OCI-LY1 (cell line): Measurements from ENCODE around the gene PROCA1.
"Not testable (repeated sequence)": the region's sequence is repeated elsewhere in the genome, so short reads cannot be mapped to it uniquely, and the experiment has no call there.

Source experiments
- H2AFZ ChIP-seq: fragments of 200-600 bp; sonication (generic), shearing (Covaris generic); 2 replicates; pipeline ENCODE4 v1.6.0; 2014; ENCODE audit warnings: antibody characterized with exemption, mild to moderate bottlenecking, low read length
- H3F3A ChIP-seq: fragments of 200-600 bp; sonication (generic), shearing (Covaris generic); 2 replicates; pipeline ENCODE4 v1.6.0; 2014; ENCODE audit warnings: mild to moderate bottlenecking, antibody characterized with exemption, low read length, moderate library complexity; ENCODE audit not compliant: insufficient read depth
- H3K27ac ChIP-seq: fragments of 200-600 bp; sonication (generic); 2 replicates; pipeline ENCODE4 v1.5.1; 2014; ENCODE audit warnings: low read length, mixed run types, mild to moderate bottlenecking, low read depth; ENCODE audit not compliant: poor library complexity, severe bottlenecking
- H3K27me3 ChIP-seq: fragments of 200-600 bp; sonication (generic); 2 replicates; pipeline ENCODE4 v1.6.0; 2014; ENCODE audit warnings: antibody characterized with exemption, mild to moderate bottlenecking, low read length, moderate library complexity; ENCODE audit not compliant: insufficient read depth
- H3K36me3 ChIP-seq: fragments of 200-600 bp; sonication (generic); 2 replicates; pipeline ENCODE4 v1.6.1; 2014; ENCODE audit warnings: mild to moderate bottlenecking, antibody characterized with exemption, low read length, moderate library complexity, mixed read lengths; ENCODE audit not compliant: insufficient read depth
- H3K4me1 ChIP-seq: fragments of 200-600 bp; sonication (generic); 2 replicates; pipeline ENCODE4 v1.5.1; 2014; ENCODE audit warnings: mild to moderate bottlenecking, low read length, moderate library complexity; ENCODE audit not compliant: insufficient read depth, severe bottlenecking
- H3K4me2 ChIP-seq: fragments of 200-600 bp; sonication (generic), shearing (Covaris generic); 2 replicates; pipeline ENCODE4 v1.6.1; 2014; ENCODE audit warnings: low read length
- H3K4me3 ChIP-seq: fragments of 200-600 bp; sonication (generic); 2 replicates; pipeline ENCODE4 v1.5.1; 2014; ENCODE audit warnings: low read length, low read depth, mild to moderate bottlenecking, mixed read lengths; ENCODE audit not compliant: poor library complexity, severe bottlenecking
- H3K79me2 ChIP-seq: fragments of 200-600 bp; shearing (Covaris generic); 2 replicates; pipeline ENCODE4 v1.6.1; 2016; ENCODE audit warnings: mixed run types, low read length, mixed read lengths; ENCODE audit not compliant: insufficient read depth
- H3K9ac ChIP-seq: fragments of 200-600 bp; sonication (generic), shearing (Covaris generic); 2 replicates; pipeline ENCODE4 v1.6.1; 2014; ENCODE audit warnings: mild to moderate bottlenecking, low read length, mixed read lengths
- H3K9me2 ChIP-seq: fragments of 200-600 bp; sonication (generic), shearing (Covaris generic); 2 replicates; pipeline ENCODE4 v1.6.1; 2014; ENCODE audit warnings: low read depth, mild to moderate bottlenecking, low read length, mixed read lengths
- H3K9me3 ChIP-seq: fragments of 200-600 bp; shearing (Covaris generic); 2 replicates; pipeline ENCODE4 v1.6.1; 2014; ENCODE audit warnings: low read length, mixed read lengths
- H4K20me1 ChIP-seq: fragments of 200-600 bp; sonication (generic), shearing (Covaris generic); 2 replicates; pipeline ENCODE4 v1.6.0; 2016; ENCODE audit warnings: mild to moderate bottlenecking, low read length; ENCODE audit not compliant: insufficient read depth
- CTCF ChIP-seq: fragments of 200-600 bp; sonication (generic), shearing (Covaris generic); IDR thresholded peaks from 2 replicates; pipeline ENCODE4 v1.5.1; 2017; ENCODE audit warnings: mild to moderate bottlenecking, antibody characterized with exemption, low read length, moderate library complexity, mixed read lengths
- EZH2 ChIP-seq: fragments of 200-600 bp; sonication (generic), shearing (Covaris generic); IDR thresholded peaks from 2 replicates; pipeline ENCODE4 v1.8.0; 2017; ENCODE audit warnings: borderline replicate concordance, mixed run types, mild to moderate bottlenecking, antibody characterized with exemption, low read length, moderate library complexity, mixed read lengths

PROCA1 gene

GRCh38 chr17:28663723-28664122, 48.0 kb downstream of the PROCA1 start:
- H3K4me2 ChIP-seq: peak overlapping the region; percentile 95; the same call in 1 of the 2 replicates
- peaks cover 35% of the 10 kb centered on the region for H3K4me1 ChIP-seq
- H3K4me3 ChIP-seq: peak overlapping the region; percentile 85
- 0 out of 2 replicates have a peak, but pooled peaks cover 2% of the 10 kb centered on the region for H4K20me1 ChIP-seq
- H2AFZ ChIP-seq: no peak overlapping the region
- H3F3A ChIP-seq: no peaks in the 10 kb centered on the region
- H3K9me2 ChIP-seq: no peaks in the 10 kb centered on the region
- H3K36me3 ChIP-seq: peaks cover 52% of the 10 kb centered on the region
- H3K9me3 ChIP-seq: peaks cover 3% of the 10 kb centered on the region; the same call in 1 of the 2 replicates
- H3K27me3 ChIP-seq: no peaks in the 10 kb centered on the region
- no peak for TF ChIP-seq CTCF
- no peak for TF ChIP-seq EZH2
- H3K9ac ChIP-seq: no peak overlapping the region
- peaks cover 66% of the 10 kb centered on the region for H3K79me2 ChIP-seq
- no peak overlapping the region for H3K27ac ChIP-seq

GRCh38 chr17:28662527-28662829, 49.2 kb downstream of the PROCA1 start:
- Histone ChIP-seq H3K4me2 (peak overlapping the region; percentile 95), H2AFZ (no peak overlapping the region), H3F3A (no peaks in the 10 kb centered on the region), H3K9me2 (no peaks in the 10 kb centered on the region), H3K36me3 (peaks cover 48% of the 10 kb centered on the region), H4K20me1 (no peaks in the 10 kb centered on the region), H3K9me3 (peaks cover 3% of the 10 kb centered on the region; the same call in 1 of the 2 replicates), H3K9ac (peak overlapping the region; percentile 78), H3K79me2 (peaks cover 54% of the 10 kb centered on the region), H3K4me3 (peak overlapping the region; percentile 85), H3K27ac (peak overlapping the region; percentile 88), H3K27me3 (no peaks in the 10 kb centered on the region), H3K4me1 (peaks cover 35% of the 10 kb centered on the region)
- TF ChIP-seq CTCF (no peak), EZH2 (no peak)

GRCh38 chr17:28661635-28662526, 49.8 kb downstream of the PROCA1 start, which contains the start of the genes SDF2 and SUPT6H:
Gene SDF2 (minus strand): TSS chr17:28661906. CDS start chr17:28661876, 30 bp downstream.
Gene SUPT6H (plus strand): TSS chr17:28662205. CDS start chr17:28673402, 11,197 bp downstream.
- H3K27ac ChIP-seq: peak within 1 kb of the TSS; percentile 88
- H4K20me1 ChIP-seq: no peaks in the 10 kb centered on the region
- peaks cover 53% of the 10 kb centered on the region for H3K79me2 ChIP-seq
- no peaks in the 10 kb centered on the region for H3F3A ChIP-seq
- H3K36me3 ChIP-seq: peaks cover 46% of the 10 kb centered on the region
- no peak for TF ChIP-seq EZH2
- no peak for TF ChIP-seq CTCF
- H3K4me1 ChIP-seq: peaks cover 35% of the 10 kb centered on the region
- peak within 1 kb of the TSS; percentile 95 for H3K4me2 ChIP-seq
- H3K9me3 ChIP-seq: peaks cover 3% of the 10 kb centered on the region; the same call in 1 of the 2 replicates
- H3K27me3 ChIP-seq: no peaks in the 10 kb centered on the region
- no peak within 1 kb of the TSS for H2AFZ ChIP-seq
- peak within 1 kb of the TSS; percentile 78 for H3K9ac ChIP-seq
- H3K9me2 ChIP-seq: no peaks in the 10 kb centered on the region
- H3K4me3 ChIP-seq: peak within 1 kb of the TSS; percentile 85

- H3K9ac ChIP-seq, H3K4me2 ChIP-seq, H3K9me2 ChIP-seq, H3K9me3 ChIP-seq, H3K27me3 ChIP-seq, H3K27ac ChIP-seq, H4K20me1 ChIP-seq, H3F3A ChIP-seq, H3K4me3 ChIP-seq, H2AFZ ChIP-seq: not testable (repeated sequence)
- Histone ChIP-seq H3K36me3 (peaks cover 32% of the 10 kb centered on the region), H3K4me1 (peaks cover 31% of the 10 kb centered on the region), H3K79me2 (peaks cover 39% of the 10 kb centered on the region)
Measured at GRCh38 chr17:28659497-28659881, 52.2 kb downstream of the PROCA1 start.

- H4K20me1 ChIP-seq: not testable (repeated sequence)
- peaks cover 35% of the 10 kb centered on the region for H3K79me2 ChIP-seq
Measured at GRCh38 chr17:28658766-28659496, 52.8 kb downstream of the PROCA1 start.

More at GRCh38 chr17:28658766-28659496, 52.8 kb downstream of the PROCA1 start:
- H3K36me3 ChIP-seq: peaks cover 32% of the 10 kb centered on the region
- H3K4me1 ChIP-seq: peaks cover 25% of the 10 kb centered on the region
- not testable (repeated sequence) for H2AFZ ChIP-seq, H3K9me2 ChIP-seq, H3K9me3 ChIP-seq, H3K4me2 ChIP-seq, H3F3A ChIP-seq, H3K4me3 ChIP-seq, H3K9ac ChIP-seq, H3K27me3 ChIP-seq, H3K27ac ChIP-seq
